Iris pigment epithelial cell (primary cell): ENCODE results near the gene CNDP2.
A peak's percentile ranks its signal among the peaks of the same experiment; 100 is the strongest.

ENCODE experiments used
- DNase-seq: peaks from one replicate; pipeline ENCODE4 v3.0.0-alpha.2; 2011; ENCODE audit warnings: low read depth

The CNDP2 gene

GRCh38 chr18:74495581-74496507 is at the start of gene CNDP2:
Gene CNDP2, plus strand, starts transcription at chr18:74496363. Its CDS starts 3,611 bp downstream, at chr18:74499974.
- DNase-seq = peak; percentile 99

- DNase-seq = no peak
These were observed 49.3 kb upstream of the CNDP2 start for GRCh38 chr18:74446631-74447403.

DNA sequence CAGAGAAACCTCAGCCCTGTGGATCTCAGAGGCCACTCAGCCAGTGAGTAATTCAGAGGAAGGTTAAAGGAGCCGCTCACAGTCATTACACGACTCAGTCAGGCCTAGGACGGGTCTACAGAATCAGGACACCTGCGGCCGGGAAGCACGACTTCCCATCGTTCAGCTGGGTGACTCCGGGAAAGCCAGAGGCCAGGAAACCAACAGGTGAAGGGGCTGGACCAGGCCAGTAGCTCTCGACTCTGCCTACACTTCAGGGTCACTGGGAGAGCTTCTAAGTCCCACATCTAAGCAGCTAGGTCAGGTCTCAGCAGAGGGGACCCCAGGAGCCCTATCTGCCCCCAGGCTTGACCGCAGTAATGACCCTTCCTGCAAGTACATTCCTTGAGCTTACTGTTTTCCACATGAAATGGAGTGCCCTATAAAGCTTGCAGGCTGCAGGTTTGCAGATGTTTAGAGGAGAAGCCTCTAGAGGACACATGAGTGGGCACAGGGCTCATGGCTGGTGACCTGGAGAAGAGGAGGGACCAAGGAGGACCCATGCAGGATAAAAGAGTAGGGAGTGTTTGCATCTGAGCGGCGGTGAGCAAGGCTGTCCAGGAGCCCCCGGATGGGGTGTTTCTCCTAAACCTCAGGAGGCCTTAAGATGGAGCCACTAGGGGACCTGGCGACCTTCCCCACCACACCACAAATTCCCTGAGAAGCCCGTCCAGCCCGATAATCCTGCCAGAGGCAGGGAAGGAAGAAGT is 48.6 kb upstream of the CNDP2 start:
- no peak for DNase-seq

- DNase-seq = no peak
These were observed 45.5 kb upstream of the CNDP2 start for GRCh38 chr18:74450626-74451025.

DNA sequence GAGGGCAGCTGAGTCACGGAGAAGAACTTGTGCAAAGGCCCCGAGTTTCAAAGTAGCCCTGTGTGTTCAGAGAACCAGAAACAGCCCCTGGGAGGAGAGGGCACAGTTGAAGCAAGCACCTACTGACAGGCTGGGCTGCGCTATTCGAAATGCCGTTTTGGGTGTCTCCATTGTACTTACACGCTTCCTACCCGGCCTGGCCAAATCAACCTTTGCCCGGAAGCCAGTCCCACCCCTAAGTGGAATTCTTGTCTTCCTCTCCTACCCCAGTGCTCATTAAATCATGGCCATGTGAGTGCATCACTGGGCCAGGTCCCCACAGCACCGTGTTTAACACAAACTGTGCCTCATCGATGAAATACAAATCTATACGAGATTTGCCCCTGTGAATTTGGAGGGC is 45.0 kb upstream of the CNDP2 start:
- DNase-seq = no peak

GRCh38 chr18:74453016-74453566 is 43.1 kb upstream of the CNDP2 start:
- DNase-seq = no peak

GRCh38 chr18:74453642-74454198 is 42.4 kb upstream of the CNDP2 start:
- DNase-seq = no peak

DNA sequence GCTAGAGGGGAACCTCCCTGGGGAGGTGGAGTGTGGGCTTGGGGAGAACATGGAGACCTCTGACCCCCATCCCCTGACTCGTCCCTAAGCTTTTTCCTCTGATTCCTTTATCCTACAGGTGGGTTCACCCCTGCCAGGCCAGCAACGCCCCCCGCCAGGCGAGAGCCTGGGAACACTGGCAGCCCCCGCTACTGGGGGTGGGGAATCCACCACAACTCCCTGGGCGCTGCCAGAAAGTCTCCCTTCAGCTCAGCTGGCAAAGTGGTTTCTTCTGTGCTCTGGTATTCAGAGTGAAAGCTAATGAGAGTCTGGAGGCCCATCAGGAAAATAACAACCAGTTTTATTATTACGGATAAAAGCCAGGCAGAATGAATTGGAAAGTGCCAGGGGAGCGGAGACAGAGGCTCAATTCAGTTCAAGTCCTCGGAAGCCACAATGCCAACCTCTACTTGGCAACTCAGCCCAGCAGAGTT is 41.8 kb upstream of the CNDP2 start:
- DNase-seq = no peak

- DNase-seq = no peak
These were observed 40.8 kb upstream of the CNDP2 start for GRCh38 chr18:74455386-74455785.

DNA sequence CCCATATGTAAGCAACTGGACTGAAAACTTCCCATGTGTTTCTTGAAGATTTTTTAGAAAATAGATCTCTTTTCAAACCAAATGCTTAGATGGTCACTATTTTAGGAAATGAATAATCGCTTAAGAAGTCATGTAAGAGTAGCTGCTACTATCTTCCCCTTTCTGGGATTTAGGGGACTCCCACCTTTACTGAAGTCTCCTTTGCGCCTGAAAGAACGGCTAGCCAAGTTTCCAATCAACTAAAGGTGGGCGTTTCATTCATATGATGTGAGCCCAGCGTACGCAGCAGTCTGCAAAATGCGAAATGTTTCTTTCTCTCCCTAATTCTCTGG is 40.2 kb upstream of the CNDP2 start:
- DNase-seq = no peak

DNA sequence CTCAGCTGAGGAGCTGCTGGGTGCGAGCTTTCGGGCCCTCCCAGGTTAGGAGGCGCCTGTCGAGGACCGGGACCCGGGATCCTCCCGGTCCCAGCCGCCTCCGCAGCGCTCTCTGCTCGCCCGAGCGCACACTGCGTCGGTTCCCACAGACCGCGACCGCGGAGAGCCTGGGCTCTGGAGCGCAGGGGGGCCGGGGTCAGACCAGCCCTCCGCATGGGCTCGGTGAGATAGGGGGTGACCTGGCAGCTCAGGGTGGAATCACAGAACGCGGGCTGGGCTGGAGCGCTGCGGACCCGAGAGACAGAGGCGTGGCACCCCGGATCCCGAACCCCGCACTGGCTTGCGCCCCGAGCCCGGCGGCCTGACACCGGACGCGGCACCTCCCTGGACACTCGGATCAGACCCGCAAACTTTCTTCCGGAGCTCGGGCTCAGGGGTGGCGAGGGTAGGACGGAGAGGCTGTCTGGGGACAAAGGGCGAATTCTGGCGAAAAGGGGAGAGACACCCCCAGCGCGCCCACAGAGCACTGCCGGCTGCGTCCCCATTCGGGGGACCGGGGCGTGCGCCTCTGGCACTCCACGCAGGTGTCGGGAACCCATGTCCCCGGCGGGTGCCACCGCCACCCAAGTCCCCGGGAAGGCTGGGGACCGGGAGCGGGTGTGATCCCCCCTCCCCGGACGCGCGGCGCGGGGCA is 39.7 kb upstream of the CNDP2 start:
- no peak for DNase-seq

- DNase-seq = no peak
These were observed 39.0 kb upstream of the CNDP2 start, which contains the start of gene DIPK1C for GRCh38 chr18:74457043-74457724. Gene DIPK1C, minus strand, starts transcription at chr18:74457308. Its CDS starts 49 bp downstream, at chr18:74457259.

DNA sequence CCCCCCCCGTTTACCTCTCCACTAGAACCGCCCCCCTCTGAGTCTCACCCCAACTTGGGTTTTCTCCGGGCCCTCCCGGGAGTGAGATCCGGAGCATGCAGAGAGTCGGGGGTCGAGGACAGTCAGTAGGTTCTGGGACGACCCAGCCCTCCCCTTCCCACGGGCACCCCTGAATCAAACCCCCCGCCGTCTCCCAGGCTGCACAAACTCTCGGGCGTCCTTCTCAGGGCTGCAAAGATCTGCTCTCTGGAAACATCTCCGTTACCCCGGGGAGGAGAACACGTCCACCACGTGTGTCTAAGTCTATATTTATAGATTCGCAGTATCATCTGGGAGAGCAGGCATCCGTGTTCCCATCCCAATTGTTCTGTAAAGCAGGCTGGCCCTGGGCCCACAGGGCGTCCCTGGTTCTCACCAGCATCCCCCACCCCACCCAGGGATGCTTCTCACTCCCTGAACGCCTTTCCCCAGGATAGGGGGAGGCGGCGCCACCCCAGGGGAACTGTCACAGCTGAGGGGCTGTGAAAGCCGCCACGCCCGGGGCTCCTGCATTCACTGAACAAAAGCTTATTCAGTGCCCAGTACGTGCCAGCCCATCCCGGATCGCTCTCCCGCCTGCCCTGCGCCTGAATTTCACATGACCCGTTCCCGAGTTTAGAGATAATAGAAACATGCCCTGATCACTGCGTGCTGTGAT is 38.3 kb upstream of the CNDP2 start:
- no peak for DNase-seq

DNA sequence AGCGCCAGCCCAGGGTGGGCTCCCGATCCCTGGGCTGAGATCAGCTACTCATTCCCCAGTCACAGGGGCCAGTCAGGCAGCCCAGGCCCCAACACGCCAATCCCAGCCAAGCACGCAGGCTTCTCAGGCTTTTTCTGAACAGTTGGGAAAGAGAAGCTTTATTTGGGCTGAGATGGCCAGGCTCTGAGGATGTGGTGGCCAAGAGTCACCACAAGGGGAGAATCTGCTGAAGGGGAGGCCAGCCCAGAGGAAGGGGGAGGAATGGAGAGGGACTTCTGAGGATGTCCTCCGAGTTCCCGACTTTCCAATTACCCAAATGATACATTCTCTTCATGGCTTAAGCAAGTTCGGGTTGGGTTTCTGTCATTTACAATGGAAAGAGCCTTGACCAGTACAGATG is 36.3 kb upstream of the CNDP2 start:
- no peak for DNase-seq

- DNase-seq = no peak
These were observed 35.3 kb upstream of the CNDP2 start for GRCh38 chr18:74460825-74461224.

- no peak for DNase-seq
These were observed 32.9 kb upstream of the CNDP2 start for GRCh38 chr18:74463254-74463653.

GRCh38 chr18:74463983-74464382 is 32.2 kb upstream of the CNDP2 start:
- DNase-seq = no peak

DNA sequence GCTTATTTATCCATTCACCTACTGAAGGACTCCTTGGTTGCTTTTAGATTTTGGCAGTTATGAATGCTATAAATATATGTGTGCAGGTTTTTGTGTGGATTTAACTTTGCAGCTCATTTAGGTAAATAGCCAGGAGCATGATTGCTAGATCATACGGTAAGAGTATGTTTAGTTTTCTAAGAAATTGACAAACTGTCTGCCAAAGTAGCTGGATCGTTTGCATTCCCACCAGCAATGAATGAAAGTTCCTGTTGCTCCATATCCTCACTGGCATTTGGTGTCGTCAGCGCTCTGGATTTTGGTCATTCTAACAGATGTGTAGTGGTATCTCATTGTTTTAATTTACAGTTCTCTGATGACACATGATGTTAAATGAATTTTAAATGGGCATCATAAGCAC is 30.4 kb upstream of the CNDP2 start:
- DNase-seq = no peak

DNA sequence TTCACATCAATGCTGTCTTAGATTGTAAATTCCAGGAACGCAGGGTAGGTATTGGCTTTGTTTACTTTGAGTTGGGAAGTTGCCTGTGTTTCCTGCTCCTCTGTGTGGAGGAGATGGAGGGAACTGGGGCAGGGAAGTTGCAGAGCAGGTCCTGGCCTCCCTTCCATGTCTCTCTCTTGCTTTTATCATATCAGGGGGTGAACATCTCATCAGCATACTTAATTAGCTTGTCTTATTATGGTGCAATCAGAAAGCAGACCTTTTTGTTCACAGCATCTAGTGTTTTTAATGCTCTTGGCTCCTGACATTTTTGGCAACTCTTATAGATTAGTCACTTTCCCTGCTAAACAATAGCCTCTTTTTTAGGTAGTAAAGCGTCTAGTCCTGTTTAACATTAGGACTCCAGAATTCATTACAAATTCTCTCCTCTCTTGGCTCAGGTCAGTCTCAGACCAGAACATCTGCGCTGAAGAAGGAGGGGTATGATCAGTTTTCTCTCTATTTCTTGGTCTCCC is 27.6 kb upstream of the CNDP2 start:
- no peak for DNase-seq

DNA sequence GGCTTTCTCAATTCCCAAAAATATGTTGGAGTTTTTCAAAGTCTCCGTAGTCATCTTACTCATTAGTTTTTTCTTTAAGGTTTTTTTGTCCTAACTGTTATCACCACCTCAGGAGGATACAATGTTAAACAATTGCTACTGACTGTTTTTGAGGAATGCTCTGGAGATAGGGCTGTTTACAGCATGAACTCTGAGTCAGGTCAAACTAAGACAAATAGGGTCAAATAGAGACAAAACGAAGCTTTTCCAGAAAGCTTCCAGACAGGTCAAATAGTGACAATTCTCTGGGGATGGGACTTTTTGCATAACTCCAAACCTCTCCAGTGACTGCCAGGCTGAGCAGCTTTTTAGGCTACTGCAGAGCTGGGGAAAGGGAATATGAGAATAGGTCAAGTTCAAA is 23.9 kb upstream of the CNDP2 start:
- DNase-seq = no peak
